Endodermal cell (in vitro differentiated cells): ENCODE measurements around the gene IFNL1. TPM values are rescaled to one million over a fixed set of nuclear protein-coding genes. Genes with fewer than 3 reads are reported as not detected.
"Not testable (repeated sequence)": the region's sequence is repeated elsewhere in the genome, so short reads cannot be mapped to it uniquely, and the experiment has no call there.

Source experiments
- DNase-seq: peaks from one replicate; pipeline ENCODE4 v3.0.0-alpha.2; 2017
- H3K27ac ChIP-seq: 2 replicates; pipeline ENCODE4 v1.5.1; 2013; ENCODE audit warnings: mild to moderate bottlenecking, low read depth, low read length, moderate library complexity
- H3K27me3 ChIP-seq: 2 replicates; pipeline ENCODE4 v1.6.1; 2013; ENCODE audit warnings: mild to moderate bottlenecking, low read length, moderate library complexity; ENCODE audit not compliant: insufficient read depth, control insufficient read depth, poor library complexity, severe bottlenecking
- H3K36me3 ChIP-seq: 2 replicates; pipeline ENCODE4 v1.7.0; 2013; ENCODE audit warnings: mild to moderate bottlenecking, low read length, moderate library complexity; ENCODE audit not compliant: control insufficient read depth, insufficient read depth
- H3K4me1 ChIP-seq: one replicate; pipeline ENCODE4 v1.7.0; 2013; ENCODE audit warnings: low read length; ENCODE audit not compliant: control insufficient read depth, insufficient read depth
- H3K4me3 ChIP-seq: 2 replicates; pipeline ENCODE4 v1.5.1; 2013; ENCODE audit warnings: mild to moderate bottlenecking, low read length, moderate library complexity
- H3K9ac ChIP-seq: 2 replicates; pipeline ENCODE4 v1.6.1; 2013; ENCODE audit warnings: mild to moderate bottlenecking, low read length, moderate library complexity; ENCODE audit not compliant: poor library complexity, severe bottlenecking; ENCODE audit errors: extremely low read depth
- H3K9me3 ChIP-seq: 2 replicates; pipeline ENCODE4 v1.6.1; 2013; ENCODE audit warnings: mild to moderate bottlenecking, low read length, moderate library complexity; ENCODE audit not compliant: control insufficient read depth
- H3K27ac Mint-ChIP-seq: 2 replicates; pipeline ENCODE4 v1.8.0; 2020; ENCODE audit warnings: mixed read lengths
- H3K27me3 Mint-ChIP-seq: 2 replicates; pipeline ENCODE4 v1.8.0; 2021; ENCODE audit warnings: mild to moderate bottlenecking, mixed read lengths; ENCODE audit not compliant: insufficient read depth
- H3K36me3 Mint-ChIP-seq: 2 replicates; pipeline ENCODE4 v1.8.0; 2020; ENCODE audit warnings: low read depth, mixed read lengths
- H3K4me1 Mint-ChIP-seq: 2 replicates; pipeline ENCODE4 v1.8.0; 2020; ENCODE audit warnings: mixed read lengths
- H3K4me3 Mint-ChIP-seq: 2 replicates; pipeline ENCODE4 v1.8.0; 2020; ENCODE audit warnings: mild to moderate bottlenecking, moderate library complexity, mixed read lengths
- H3K9me3 Mint-ChIP-seq: 2 replicates; pipeline ENCODE4 v1.8.0; 2020; ENCODE audit warnings: mild to moderate bottlenecking, mixed read lengths
- WGBS, 2 experiments: methylation state at CpG; one replicate each; pipeline versions ENCODE4 v1.1.5 to v1.1.7; 2013; ENCODE audit warnings: missing lambda C conversion rate in 2 of 2, mixed read lengths in 1 of 2; ENCODE audit not compliant: insufficient coverage in 1 of 2, insufficient read length in 1 of 2; 5-methylcytosine and 5-hydroxymethylcytosine counted together
- total RNA-seq, 2 donors: library from RNA; stranded (reverse); fragmentation: NEBNext Ultra II Directional in 1 of 2; extraction: Animal tissue kit (Norgen Biotek cat#: 25700) in 1 of 2; gene quantifications; 2 replicates in 1 of 2; 3 replicates in 1 of 2; pipeline ENCODE4 v1.2.1, GENCODE V29; 2021
- TF ChIP-seq, protein P1 (sequence below): fragments of 200-600 bp; sonication (generic); conservative IDR thresholded peaks from 2 replicates; pipeline ENCODE4 v1.5.0; 2021; ENCODE audit warnings: antibody characterized with exemption, mild to moderate bottlenecking

IFNL1 gene
- total RNA-seq, 2 donors from 2014 or later, result not detected

DNA sequence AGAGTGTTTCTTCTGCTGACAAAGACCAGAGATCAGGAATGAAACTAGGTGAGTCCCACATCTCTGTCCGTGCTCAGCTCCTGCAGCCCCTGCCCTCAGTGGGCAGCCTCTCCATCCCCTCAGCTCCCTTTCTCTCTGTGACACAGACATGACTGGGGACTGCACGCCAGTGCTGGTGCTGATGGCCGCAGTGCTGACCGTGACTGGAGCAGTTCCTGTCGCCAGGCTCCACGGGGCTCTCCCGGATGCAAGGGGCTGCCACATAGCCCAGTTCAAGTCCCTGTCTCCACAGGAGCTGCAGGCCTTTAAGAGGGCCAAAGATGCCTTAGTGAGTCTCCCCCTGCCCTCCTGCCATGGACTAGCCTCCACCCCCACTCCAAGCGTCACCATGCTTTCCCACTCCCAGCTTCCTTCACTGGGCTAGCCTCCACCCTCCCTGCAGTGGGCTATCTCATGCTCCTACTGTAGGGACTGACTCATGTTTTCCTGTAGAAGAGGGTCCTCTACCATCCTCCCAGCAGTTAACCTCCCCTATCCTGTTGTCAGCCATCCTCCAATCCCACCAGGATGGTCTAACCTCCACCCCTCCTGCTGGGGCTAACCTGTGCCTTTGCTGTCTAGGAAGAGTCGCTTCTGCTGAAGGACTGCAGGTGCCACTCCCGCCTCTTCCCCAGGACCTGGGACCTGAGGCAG is 27.5 kb upstream of the IFNL1 start:
- peaks cover 54% of the 10 kb centered on the region for H3K27me3 ChIP-seq
- 76 to 83% methylated on average over 1 to 5 of the region's 10 CpGs for WGBS, 2 experiments
- H3K4me3 Mint-ChIP-seq, DNase-seq, H3K36me3 ChIP-seq, H3K4me1 Mint-ChIP-seq, H3K9ac ChIP-seq, H3K9me3 Mint-ChIP-seq, H3K27ac ChIP-seq, H3K4me3 ChIP-seq, H3K27ac Mint-ChIP-seq, H3K36me3 Mint-ChIP-seq, H3K4me1 ChIP-seq, H3K9me3 ChIP-seq: not testable (repeated sequence)
- H3K27me3 Mint-ChIP-seq, result peaks cover 68% of the 10 kb centered on the region

DNA sequence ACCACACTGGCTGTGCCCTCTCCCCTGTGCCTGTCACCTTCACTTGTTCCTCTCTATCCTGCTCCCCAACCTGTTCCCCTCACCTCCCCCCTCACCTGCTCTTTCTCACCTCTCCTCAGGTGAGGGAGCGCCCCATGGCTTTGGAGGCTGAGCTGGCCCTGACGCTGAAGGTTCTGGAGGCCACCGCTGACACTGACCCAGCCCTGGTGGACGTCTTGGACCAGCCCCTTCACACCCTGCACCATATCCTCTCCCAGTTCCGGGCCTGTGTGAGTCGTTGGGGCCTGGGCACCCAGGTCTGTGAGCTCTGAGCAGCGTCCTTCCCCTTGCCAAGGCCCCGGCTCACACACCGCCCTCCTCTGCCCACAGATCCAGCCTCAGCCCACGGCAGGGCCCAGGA is 26.8 kb upstream of the IFNL1 start:
- H3K4me3 Mint-ChIP-seq, H3K9me3 ChIP-seq, H3K27ac Mint-ChIP-seq, H3K4me3 ChIP-seq, H3K4me1 Mint-ChIP-seq, H3K9me3 Mint-ChIP-seq, H3K9ac ChIP-seq, H3K4me1 ChIP-seq, DNase-seq, H3K36me3 Mint-ChIP-seq, H3K36me3 ChIP-seq, H3K27ac ChIP-seq: not testable (repeated sequence)
- peaks cover 47% of the 10 kb centered on the region for H3K27me3 ChIP-seq
- 63 to 79% methylated on average over 4 to 10 of the region's 10 CpGs for WGBS, 2 experiments
- H3K27me3 Mint-ChIP-seq, result peaks cover 62% of the 10 kb centered on the region

DNA sequence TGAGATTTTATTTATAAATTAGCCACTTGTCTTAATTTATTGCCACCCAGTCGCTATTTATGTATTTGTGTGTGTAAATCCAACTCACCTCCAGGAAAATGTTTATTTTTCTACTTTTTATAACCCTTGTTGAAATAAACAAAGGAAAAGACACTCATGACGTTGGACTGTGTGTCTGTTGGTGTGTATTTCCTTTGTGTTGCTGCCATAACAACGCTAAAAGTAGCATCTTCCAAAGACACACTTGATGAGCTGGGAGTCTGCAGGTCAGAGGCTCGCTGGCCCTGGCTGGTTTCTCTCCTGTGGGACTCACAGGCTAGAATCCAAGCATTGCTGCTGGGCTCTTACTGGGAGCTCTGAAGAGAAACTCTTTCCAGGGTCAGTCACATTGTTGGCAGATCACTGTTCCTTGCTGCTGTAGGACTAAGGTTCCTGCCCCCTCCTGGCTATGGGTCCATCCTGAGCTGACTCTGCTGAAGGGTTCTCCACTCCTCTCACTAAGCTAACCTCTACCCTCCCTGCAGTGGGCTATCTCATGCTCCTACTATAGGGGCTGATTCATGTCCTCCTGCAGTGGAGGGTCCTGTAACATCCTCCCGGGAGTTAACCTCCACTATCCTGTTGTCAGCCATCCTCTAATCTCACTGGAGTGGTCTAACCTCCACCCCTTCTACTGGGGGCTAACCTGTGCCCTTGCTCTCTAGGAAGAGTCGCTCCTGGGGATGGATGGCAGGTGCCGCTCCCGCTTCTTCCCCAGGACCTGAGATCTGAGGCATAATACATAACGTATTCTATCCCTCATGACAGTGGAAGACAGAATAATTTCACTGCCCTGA is 26.0 kb upstream of the IFNL1 start:
- peaks cover 45% of the 10 kb centered on the region for H3K27me3 ChIP-seq
- no peaks in the 10 kb centered on the region for H3K4me1 Mint-ChIP-seq
- no peak overlapping the region for H3K4me3 Mint-ChIP-seq
- TF ChIP-seq, protein P1, sequence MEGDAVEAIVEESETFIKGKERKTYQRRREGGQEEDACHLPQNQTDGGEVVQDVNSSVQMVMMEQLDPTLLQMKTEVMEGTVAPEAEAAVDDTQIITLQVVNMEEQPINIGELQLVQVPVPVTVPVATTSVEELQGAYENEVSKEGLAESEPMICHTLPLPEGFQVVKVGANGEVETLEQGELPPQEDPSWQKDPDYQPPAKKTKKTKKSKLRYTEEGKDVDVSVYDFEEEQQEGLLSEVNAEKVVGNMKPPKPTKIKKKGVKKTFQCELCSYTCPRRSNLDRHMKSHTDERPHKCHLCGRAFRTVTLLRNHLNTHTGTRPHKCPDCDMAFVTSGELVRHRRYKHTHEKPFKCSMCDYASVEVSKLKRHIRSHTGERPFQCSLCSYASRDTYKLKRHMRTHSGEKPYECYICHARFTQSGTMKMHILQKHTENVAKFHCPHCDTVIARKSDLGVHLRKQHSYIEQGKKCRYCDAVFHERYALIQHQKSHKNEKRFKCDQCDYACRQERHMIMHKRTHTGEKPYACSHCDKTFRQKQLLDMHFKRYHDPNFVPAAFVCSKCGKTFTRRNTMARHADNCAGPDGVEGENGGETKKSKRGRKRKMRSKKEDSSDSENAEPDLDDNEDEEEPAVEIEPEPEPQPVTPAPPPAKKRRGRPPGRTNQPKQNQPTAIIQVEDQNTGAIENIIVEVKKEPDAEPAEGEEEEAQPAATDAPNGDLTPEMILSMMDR, result no peak
- no peaks in the 10 kb centered on the region for H3K9me3 ChIP-seq
- H3K9me3 Mint-ChIP-seq, result no peaks in the 10 kb centered on the region
- H3K9ac ChIP-seq, result no peak overlapping the region
- H3K27ac Mint-ChIP-seq, result no peak overlapping the region
- no peak overlapping the region for H3K27ac ChIP-seq
- H3K36me3 Mint-ChIP-seq, result no peaks in the 10 kb centered on the region
- no peaks in the 10 kb centered on the region for H3K36me3 ChIP-seq
- no peak overlapping the region for H3K4me3 ChIP-seq
- H3K4me1 ChIP-seq, result no peaks in the 10 kb centered on the region
- DNase-seq, result no peak
- H3K27me3 Mint-ChIP-seq, result peaks cover 53% of the 10 kb centered on the region
- 82 to 83% methylated on average over 8 of the region's 9 CpGs for WGBS, 2 experiments

DNA sequence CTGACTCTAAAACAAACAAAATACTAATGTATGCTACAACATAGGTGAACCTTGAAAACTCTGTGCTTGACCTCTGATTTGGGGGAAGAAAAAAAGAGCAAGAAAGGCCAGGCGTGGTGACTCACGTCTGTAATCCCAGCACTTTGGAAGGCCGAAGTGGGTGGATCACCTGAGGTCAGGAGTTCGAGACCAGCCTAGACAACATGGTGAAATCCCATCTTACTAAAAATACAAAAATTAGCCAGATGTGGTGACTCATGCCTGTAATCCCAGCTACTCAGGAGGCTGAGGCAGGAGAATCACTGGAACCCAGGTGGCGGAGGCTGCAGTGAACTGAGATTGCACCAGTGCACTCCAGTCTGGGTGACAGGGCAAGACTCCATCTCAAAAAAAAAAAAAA is 22.3 kb upstream of the IFNL1 start:
- H3K36me3 ChIP-seq, DNase-seq, H3K36me3 Mint-ChIP-seq, H3K9me3 ChIP-seq, H3K9me3 Mint-ChIP-seq, H3K4me3 Mint-ChIP-seq, H3K4me1 Mint-ChIP-seq, H3K4me3 ChIP-seq, H3K27ac ChIP-seq, H3K4me1 ChIP-seq, H3K9ac ChIP-seq, H3K27ac Mint-ChIP-seq: not testable (repeated sequence)
- peaks cover 37% of the 10 kb centered on the region for H3K27me3 ChIP-seq
- WGBS, 2 experiments, result 88 to 89% methylated on average over 1 to 5 of the region's 5 CpGs
- H3K27me3 Mint-ChIP-seq, result peaks cover 50% of the 10 kb centered on the region
